Right atrium auricular region (tissue), 2 donors: ENCODE measurements around the gene SLC35E1. TPM values are rescaled to one million over a fixed set of nuclear protein-coding genes. Genes with fewer than 3 reads are reported as not detected.

Experiments used
- DNase-seq: peaks from one replicate; pipeline ENCODE4 v3.0.0-alpha.2; 2019; ENCODE audit warnings: low spot score
- H3K27ac ChIP-seq, 2 donors: fragments of 200-600 bp; sonication (generic); 1 replicate in 1 of 2; 2 replicates in 1 of 2; pipeline ENCODE4 v1.5.1; 2016 to 2019
- H3K27me3 ChIP-seq, 2 donors: fragments of 200-600 bp; sonication (generic); one replicate each; pipeline versions ENCODE4 v1.5.1 to v1.6.0; 2017 to 2019
- H3K36me3 ChIP-seq: fragments of 200-600 bp; sonication (generic); one replicate; pipeline ENCODE4 v1.5.1; 2016
- H3K4me1 ChIP-seq, 2 donors: fragments of 200-600 bp; sonication (generic); one replicate each; pipeline versions ENCODE4 v1.5.1 to v1.6.0; 2017 to 2019
- H3K4me3 ChIP-seq, 2 donors: fragments of 200-600 bp; sonication (generic); 1 replicate in 1 of 2; 2 replicates in 1 of 2; pipeline ENCODE4 v1.5.1; 2017 to 2019; ENCODE audit warnings: mild to moderate bottlenecking in 1 of 2, moderate library complexity in 1 of 2
- H3K9me3 ChIP-seq, 2 donors: fragments of 200-600 bp; sonication (generic); one replicate each; pipeline ENCODE4 v1.5.1; 2019
- CTCF ChIP-seq, 2 donors: fragments of 200-600 bp; sonication (generic); IDR thresholded peaks; one replicate each; pipeline ENCODE4 v1.5.1; 2019; ENCODE audit warnings: antibody characterized with exemption in 2 of 2
- total RNA-seq, 2 donors: library from RNA; depleted of rRNA; stranded (reverse); fragments of >200 nt; gene quantifications; one replicate each; pipeline ENCODE4 v1.1.0, GENCODE V29; 2016

The SLC35E1 gene
- total RNA-seq, 2 donors from 2014 or later: 27.5 to 34.9 TPM

GRCh38 chr19:16566702-16567101 is 5.5 kb downstream of the SLC35E1 start:
- Histone ChIP-seq H3K4me1 (peaks cover 0 to 12% of the 10 kb centered on the region in 2 donors), H3K9me3 (no peaks in the 10 kb centered on the region), H3K27ac (no peak overlapping the region), H3K27me3 (no peaks in the 10 kb centered on the region), H3K36me3 (peaks cover 53% of the 10 kb centered on the region), H3K4me3 (no peak overlapping the region)
- TF ChIP-seq CTCF (IDR thresholded peaks at IDR 0.05): no peak
- no peak for DNase-seq

DNA sequence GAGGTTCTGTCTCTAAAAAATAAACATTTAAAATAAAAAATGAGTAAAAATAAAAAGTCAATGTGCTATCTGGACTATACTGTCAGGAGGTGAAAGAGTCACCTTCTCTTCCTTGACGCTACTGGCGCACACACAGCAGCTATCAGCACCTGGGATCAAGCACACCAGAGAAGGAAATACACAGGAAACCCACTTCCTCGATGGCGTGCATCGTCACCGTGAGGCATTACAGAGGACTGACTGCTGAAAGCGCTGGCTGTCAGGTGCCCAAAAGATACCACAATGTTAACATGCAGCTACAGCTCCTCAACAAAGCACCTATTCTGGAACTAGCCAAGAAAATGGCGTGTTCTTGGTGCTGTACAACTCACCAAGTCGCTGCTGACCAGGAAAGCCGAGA is 6.1 kb downstream of the SLC35E1 start:
- Histone ChIP-seq H3K9me3 (no peaks in the 10 kb centered on the region), H3K36me3 (peaks cover 57% of the 10 kb centered on the region), H3K27ac (no peak overlapping the region), H3K4me3 (no peak overlapping the region), H3K27me3 (no peaks in the 10 kb centered on the region), H3K4me1 (peaks cover 0 to 6% of the 10 kb centered on the region in 2 donors)
- no peak for DNase-seq
- no peak for TF ChIP-seq CTCF (IDR thresholded peaks at IDR 0.05)

GRCh38 chr19:16564842-16565241 is 7.4 kb downstream of the SLC35E1 start:
- no peaks in the 10 kb centered on the region for H3K9me3 ChIP-seq
- no peak overlapping the region for H3K27ac ChIP-seq
- H3K4me3 ChIP-seq: no peak overlapping the region
- no peak for TF ChIP-seq CTCF (IDR thresholded peaks at IDR 0.05)
- no peak for DNase-seq
- no peaks in the 10 kb centered on the region for H3K4me1 ChIP-seq
- no peaks in the 10 kb centered on the region for H3K27me3 ChIP-seq
- H3K36me3 ChIP-seq: peaks cover 62% of the 10 kb centered on the region

- TF ChIP-seq CTCF (IDR thresholded peaks at IDR 0.05): no peak
- H3K4me3 ChIP-seq: no peak overlapping the region
- no peaks in the 10 kb centered on the region for H3K27me3 ChIP-seq
- H3K4me1 ChIP-seq: no peaks in the 10 kb centered on the region
- H3K9me3 ChIP-seq: no peaks in the 10 kb centered on the region
- no peak overlapping the region for H3K27ac ChIP-seq
- DNase-seq: no peak
- peaks cover 65% of the 10 kb centered on the region for H3K36me3 ChIP-seq
These were observed 9.6 kb downstream of the SLC35E1 start for GRCh38 chr19:16562608-16563025.

GRCh38 chr19:16561382-16561781 is 10.8 kb downstream of the SLC35E1 start:
- Histone ChIP-seq H3K27me3 (no peaks in the 10 kb centered on the region), H3K9me3 (no peaks in the 10 kb centered on the region), H3K36me3 (peaks cover 52% of the 10 kb centered on the region), H3K4me3 (no peak overlapping the region), H3K4me1 (no peaks in the 10 kb centered on the region), H3K27ac (no peak overlapping the region)
- DNase-seq: no peak
- no peak for TF ChIP-seq CTCF (IDR thresholded peaks at IDR 0.05)

- no peak for DNase-seq
- no peaks in the 10 kb centered on the region for H3K4me1 ChIP-seq
- H3K36me3 ChIP-seq: peaks cover 50% of the 10 kb centered on the region
- no peaks in the 10 kb centered on the region for H3K27me3 ChIP-seq
- H3K9me3 ChIP-seq: no peaks in the 10 kb centered on the region
- no peak overlapping the region for H3K4me3 ChIP-seq
- H3K27ac ChIP-seq: no peak overlapping the region
- no peak for TF ChIP-seq CTCF (IDR thresholded peaks at IDR 0.05)
These were observed 12.4 kb downstream of the SLC35E1 start for GRCh38 chr19:16559780-16560276.
